ENCODE results near the gene SLC35E3.
A peak's percentile ranks its signal among the peaks of the same experiment; 100 is the strongest.
"Not testable (repeated sequence)": the region's sequence is repeated elsewhere in the genome, so short reads cannot be mapped to it uniquely, and the experiment has no call there.

The SLC35E3 gene

GRCh38 chr12:68793975-68794652 lies 48.1 kb downstream of the SLC35E3 start:
- DNase-seq (ENCODE audit: low read depth in 2 of 2, low spot score in 1 of 2): no peak

DNA sequence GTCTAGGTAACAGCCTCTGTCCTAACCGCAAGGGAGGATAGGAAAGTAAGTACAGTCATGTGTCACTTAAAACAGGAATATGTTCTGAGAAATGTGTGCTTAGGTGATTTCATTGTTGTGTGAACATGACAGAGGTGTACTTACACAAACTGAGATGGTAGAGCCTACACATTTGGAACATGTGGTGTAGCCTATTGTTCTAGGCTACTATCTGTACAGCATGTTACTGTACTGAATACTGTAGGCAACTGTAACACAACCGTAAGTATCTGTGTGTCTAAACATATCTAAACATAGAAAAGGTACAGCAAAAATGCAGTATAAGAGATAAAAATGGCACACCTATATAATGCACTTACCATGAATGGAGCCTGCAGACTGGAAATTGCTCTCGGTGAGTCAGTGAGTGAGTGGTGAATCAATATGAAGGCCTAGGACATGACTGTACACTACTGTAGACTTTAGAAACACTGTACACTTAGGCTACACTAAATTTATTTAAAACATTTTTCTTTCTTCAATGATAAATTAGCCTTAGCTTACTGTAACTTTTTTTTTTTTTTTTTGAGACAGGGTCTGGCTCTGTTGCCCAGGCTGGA lies 48.8 kb downstream of the SLC35E3 start:
- no peak for DNase-seq (ENCODE audit: low read depth in 2 of 2, low spot score in 1 of 2)

GRCh38 chr12:68796399-68796798 lies 50.4 kb downstream of the SLC35E3 start:
- DNase-seq (ENCODE audit: low read depth in 2 of 2, low spot score in 1 of 2): no peak

DNA sequence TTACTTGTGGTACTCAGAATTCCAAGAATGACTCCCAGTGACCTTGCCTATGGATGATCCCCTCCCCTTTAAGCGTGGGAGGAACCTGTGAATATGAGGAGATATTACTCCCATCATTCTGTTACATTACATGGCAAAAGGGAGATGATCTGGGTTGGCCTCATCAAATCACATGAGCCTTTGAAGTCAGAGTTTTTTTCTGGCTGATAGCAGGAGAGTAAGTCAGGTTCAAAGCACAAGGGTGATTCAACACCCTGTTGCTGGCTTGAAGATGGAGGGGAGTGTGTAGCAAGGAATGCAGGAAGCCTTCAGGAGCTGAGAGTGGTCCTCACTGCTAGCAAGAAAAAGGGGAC lies 52.9 kb downstream of the SLC35E3 start:
- no peak for DNase-seq (ENCODE audit: low read depth in 2 of 2, low spot score in 1 of 2)

GRCh38 chr12:68800294-68800693 lies 54.3 kb downstream of the SLC35E3 start:
- no peak for DNase-seq (ENCODE audit: low read depth in 2 of 2, low spot score in 1 of 2)

DNA sequence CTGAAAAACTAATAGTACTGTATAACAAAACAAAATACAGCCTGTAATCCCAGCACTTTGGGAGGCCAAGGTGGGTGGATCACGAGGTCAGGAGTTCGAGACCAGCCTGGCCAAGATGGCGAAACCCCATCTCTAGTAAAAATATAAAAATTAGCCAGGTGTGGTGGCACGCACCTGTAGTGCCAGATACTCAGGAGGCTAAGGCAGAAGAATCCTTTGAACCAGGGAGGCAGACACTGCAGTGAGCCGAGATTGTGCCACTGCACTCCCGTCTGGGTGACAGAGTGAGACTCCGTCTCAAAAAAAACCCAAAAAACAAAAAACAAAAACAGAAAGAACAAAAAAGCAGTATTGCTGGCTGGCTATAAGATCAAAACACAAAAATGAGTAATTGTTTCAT lies 55.1 kb downstream of the SLC35E3 start:
- DNase-seq (ENCODE audit: low read depth in 2 of 2, low spot score in 1 of 2): not testable (repeated sequence)

DNA sequence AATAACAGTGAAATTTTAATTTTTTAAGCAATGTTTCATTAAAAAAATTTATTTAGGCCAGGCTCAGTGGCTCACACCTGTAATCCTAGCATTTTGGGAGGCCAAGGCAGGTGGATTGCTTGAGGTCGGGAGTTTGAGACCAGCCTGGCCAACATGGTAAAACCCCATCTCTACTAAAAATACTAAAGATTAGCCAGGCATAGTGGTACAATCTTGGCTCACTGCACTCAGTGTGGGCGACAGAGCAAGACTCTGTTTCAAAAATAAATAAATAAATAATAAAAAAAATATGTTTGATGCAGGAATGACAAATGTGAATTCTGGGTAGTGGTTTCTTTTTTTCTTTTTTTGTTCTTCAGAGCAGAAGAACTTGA lies 56.4 kb downstream of the SLC35E3 start:
- DNase-seq (ENCODE audit: low read depth in 2 of 2, low spot score in 1 of 2): not testable (repeated sequence)

- not testable (repeated sequence) for DNase-seq (ENCODE audit: low read depth in 2 of 2, low spot score in 1 of 2)
Measured at GRCh38 chr12:68802911-68803651, 57.1 kb downstream of the SLC35E3 start.

DNA sequence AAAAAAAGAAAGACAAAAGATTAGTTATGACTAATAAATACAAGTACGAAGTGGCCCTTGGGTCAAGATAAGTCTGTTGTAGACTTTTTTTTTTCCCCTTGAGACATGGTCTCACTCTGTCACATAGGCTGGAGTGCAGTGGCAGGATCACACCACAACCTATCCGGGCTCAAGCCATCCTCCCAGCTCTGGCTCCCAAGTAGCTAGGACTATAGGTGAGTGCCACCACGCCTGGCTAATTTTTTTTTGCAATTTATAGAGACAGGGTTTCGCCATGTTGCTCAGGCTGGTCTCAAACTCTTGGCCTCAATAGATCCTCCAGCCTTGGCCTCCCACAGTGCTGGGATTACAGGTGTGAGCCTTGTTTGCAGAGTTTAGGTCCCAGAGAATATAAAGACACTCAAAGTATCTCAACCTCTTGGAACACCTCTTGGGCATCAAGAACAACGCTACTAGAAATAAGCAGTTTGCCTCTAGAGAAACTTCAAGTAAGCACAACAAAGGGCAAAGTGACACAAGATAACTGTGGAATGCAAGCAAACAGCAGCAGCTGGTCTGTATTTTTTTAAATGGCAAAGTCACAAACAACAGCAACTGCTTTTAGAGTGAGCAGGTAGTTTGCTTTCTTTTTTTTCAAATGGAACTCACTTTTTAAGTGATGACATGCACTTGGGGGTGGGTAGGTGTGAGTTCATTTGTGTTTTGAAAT lies 58.1 kb downstream of the SLC35E3 start:
- DNase-seq (ENCODE audit: low read depth in 2 of 2, low spot score in 1 of 2): no peak

GRCh38 chr12:68804657-68805591 lies 58.9 kb downstream of the SLC35E3 start:
- no peak for DNase-seq (ENCODE audit: low read depth in 2 of 2, low spot score in 1 of 2)

GRCh38 chr12:68805592-68806120 lies 59.7 kb downstream of the SLC35E3 start:
- DNase-seq (ENCODE audit: low read depth in 2 of 2, low spot score in 1 of 2): no peak

GRCh38 chr12:68806488-68807237 lies 60.7 kb downstream of the SLC35E3 start:
- DNase-seq (ENCODE audit: low read depth in 2 of 2, low spot score in 1 of 2): no peak

GRCh38 chr12:68807274-68807575 lies 61.2 kb downstream of the SLC35E3 start:
- not testable (repeated sequence) for DNase-seq (ENCODE audit: low read depth in 2 of 2, low spot score in 1 of 2)

- peak; percentile 88 to 95 for DNase-seq (ENCODE audit: low read depth in 2 of 2, low spot score in 1 of 2)
Measured at GRCh38 chr12:68807576-68808387, 61.8 kb downstream of the SLC35E3 start, which contains the start of gene MDM2. TSS of gene MDM2 (plus strand) at chr12:68808177. CDS start at chr12:68808478, 301 bp downstream.

GRCh38 chr12:68808388-68809189 lies 62.6 kb downstream of the SLC35E3 start:
- DNase-seq (ENCODE audit: low read depth in 2 of 2, low spot score in 1 of 2): peak; percentile 24 to 35

- no peak for DNase-seq (ENCODE audit: low read depth in 2 of 2, low spot score in 1 of 2)
Measured at GRCh38 chr12:68809190-68810026, 63.4 kb downstream of the SLC35E3 start.

GRCh38 chr12:68810027-68810389 lies 64.0 kb downstream of the SLC35E3 start:
- DNase-seq (ENCODE audit: low read depth in 2 of 2, low spot score in 1 of 2): not testable (repeated sequence)
